Psoas muscle (tissue), 8 donors: ENCODE measurements around the gene MNAT1. TPM values are rescaled to one million over a fixed set of nuclear protein-coding genes. Genes with fewer than 3 reads are reported as not detected.
A peak's percentile ranks its signal among the peaks of the same experiment; 100 is the strongest.

Experiments
- ATAC-seq, 4 donors: fragments of 200-7000 bp; cut with Tn5 transposase; one replicate each; pipeline ENCODE4 v1.9.1; 2020; ENCODE audit warnings: moderate library complexity in 3 of 4, mild to moderate bottlenecking in 2 of 4
- DNase-seq, 2 donors: peaks; one replicate each; pipeline ENCODE4 v3.0.0-alpha.2; 2020
- H3K27ac ChIP-seq: fragments of 200-600 bp; one replicate; pipeline ENCODE4 v1.8.0; 2022
- H3K27me3 ChIP-seq, 3 donors: fragments of 200-600 bp in 1 of 3; one replicate each; pipeline versions ENCODE4 v1.6.1 to v1.8.0; 2013 to 2022; ENCODE audit warnings: low read length in 2 of 3, mild to moderate bottlenecking in 2 of 3, moderate library complexity in 1 of 3; ENCODE audit not compliant: insufficient read depth in 3 of 3
- H3K36me3 ChIP-seq, 2 donors: fragments of 200-600 bp in 1 of 2; one replicate each; pipeline versions ENCODE4 v1.6.1 to v1.8.0; 2013 to 2022; ENCODE audit warnings: low read depth in 1 of 2, mild to moderate bottlenecking in 1 of 2, moderate library complexity in 1 of 2; ENCODE audit not compliant: insufficient read depth in 1 of 2
- H3K4me1 ChIP-seq: fragments of 200-600 bp; one replicate; pipeline ENCODE4 v1.8.0; 2022
- H3K4me3 ChIP-seq: fragments of 200-600 bp; one replicate; pipeline ENCODE4 v1.8.0; 2022; ENCODE audit warnings: mild to moderate bottlenecking
- H3K9me3 ChIP-seq: fragments of 200-600 bp; one replicate; pipeline ENCODE4 v1.8.0; 2022
- CTCF ChIP-seq: fragments of 200-600 bp; IDR thresholded peaks from one replicate; pipeline ENCODE4 v1.8.0; 2022; ENCODE audit warnings: antibody characterized with exemption
- WGBS, 3 donors: extraction: QIAGEN DNeasy Blood & Tissue Kit; methylation state at CpG; one replicate each; pipeline versions ENCODE4 v1.1.6 to v1.1.7; 2013; 5-methylcytosine and 5-hydroxymethylcytosine counted together
- intact Hi-C, 2 donors: fragments of 100-400 bp; cut with DNase I; formaldehyde crosslinking; loops; one replicate each; pipeline versions ENCODE4 v1.11.0 to v1.14.2; 2022
- polyA plus RNA-seq, 3 donors: library from polyadenylated mRNA; stranded (reverse); fragments of 200-250 nt; gene quantifications; one replicate each; pipeline ENCODE4 v1.2.3, GENCODE V29; 2013
- total RNA-seq, 4 donors: library from RNA; stranded (reverse); fragmentation: NEBNext Ultra II Directional in 2 of 4; extraction: Animal tissue kit (Norgen Biotek cat#: 25700) in 2 of 4; gene quantifications; one replicate each; pipeline versions ENCODE4 v1.2.1 to v1.2.4, GENCODE V29; 2021 to 2023
- donor health status: healthy with polysubstance abuse.
- donor health status: DM: no; HTN: no; CAD: no; lungs with moderate emphysema.
- donor health status: Bipolar disorder and iron deficiency.
- donor health status: healthy.
- donor health status: DM: yes; HTN: yes; CAD: no.
- donor health status: DM: no; HTN: no; CAD: no.
- donor health status: DM: no; HTN: no; CAD: no.
- donor health status: DM: yes; HTN: yes; CAD: no.

MNAT1 gene
- total and polyA plus RNA-seq, 7 donors, result 24.0 to 74.3 (median 59.3) TPM

DNA sequence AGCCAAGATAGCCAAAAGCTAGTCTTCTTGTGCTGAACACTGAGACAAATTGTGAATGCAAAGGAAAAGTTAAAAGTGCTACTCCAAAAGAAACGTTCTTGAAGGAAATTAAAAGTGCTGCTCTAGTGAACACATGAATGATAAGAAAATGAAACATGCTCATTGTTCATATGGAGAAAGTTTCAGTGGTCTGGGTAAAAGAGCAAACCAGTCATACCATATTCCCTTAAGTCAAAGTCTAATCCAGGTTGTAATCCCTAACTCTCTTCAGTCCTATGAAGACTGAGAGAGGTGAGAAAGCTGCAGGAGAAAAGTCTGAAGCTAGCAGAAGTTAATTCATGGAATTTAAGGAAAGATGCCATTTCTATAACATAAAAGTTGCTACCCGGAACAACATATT, 121.5 kb downstream of the MNAT1 start:
- ATAC-seq (no peak), DNase-seq (no peak)
- Histone ChIP-seq H3K36me3 (peaks cover 0 to 13% of the 10 kb centered on the region in 2 donors), H3K4me1 (no peaks in the 10 kb centered on the region), H3K4me3 (no peak overlapping the region), H3K27ac (no peak overlapping the region), H3K9me3 (peaks cover 6% of the 10 kb centered on the region), H3K27me3 (no peaks in the 10 kb centered on the region)
- 82 to 93% (median 83%) methylated on average over 2 of the region's 2 CpGs for WGBS, 3 donors
- intact Hi-C loops, result no loop called here
- no peak for TF ChIP-seq CTCF

DNA sequence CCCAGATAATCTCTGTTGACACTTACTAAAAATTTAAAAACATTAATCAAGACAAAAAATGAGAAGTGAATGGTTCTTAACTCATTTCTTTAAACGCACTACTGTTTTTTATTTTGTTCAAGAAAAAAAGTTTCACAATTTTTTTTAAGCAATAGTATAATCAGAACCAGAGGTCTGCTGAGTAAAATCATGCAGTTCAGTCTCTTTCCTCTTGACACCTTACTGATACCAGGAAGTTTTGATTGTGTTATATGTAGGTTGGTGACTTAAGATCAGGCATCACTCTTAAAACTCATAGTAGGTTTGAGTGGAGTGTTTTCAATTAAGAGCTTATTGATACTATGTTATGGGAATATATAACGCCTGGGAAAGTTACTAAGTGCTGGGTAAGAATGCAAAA, 125.0 kb downstream of the MNAT1 start:
- H3K4me1 ChIP-seq, result peaks cover 28% of the 10 kb centered on the region
- WGBS, 3 donors, result 86 to 96% (median 92%) methylated on average over 2 of the region's 2 CpGs
- intact Hi-C loops, result no loop called here
- no peak for ATAC-seq
- TF ChIP-seq CTCF, result no peak
- peaks cover 0 to 4% of the 10 kb centered on the region in 2 donors for H3K36me3 ChIP-seq
- H3K4me3 ChIP-seq, result no peak overlapping the region
- DNase-seq, result no peak
- H3K27ac ChIP-seq, result no peak overlapping the region
- H3K27me3 ChIP-seq, result no peaks in the 10 kb centered on the region
- peaks cover 6% of the 10 kb centered on the region for H3K9me3 ChIP-seq

DNA sequence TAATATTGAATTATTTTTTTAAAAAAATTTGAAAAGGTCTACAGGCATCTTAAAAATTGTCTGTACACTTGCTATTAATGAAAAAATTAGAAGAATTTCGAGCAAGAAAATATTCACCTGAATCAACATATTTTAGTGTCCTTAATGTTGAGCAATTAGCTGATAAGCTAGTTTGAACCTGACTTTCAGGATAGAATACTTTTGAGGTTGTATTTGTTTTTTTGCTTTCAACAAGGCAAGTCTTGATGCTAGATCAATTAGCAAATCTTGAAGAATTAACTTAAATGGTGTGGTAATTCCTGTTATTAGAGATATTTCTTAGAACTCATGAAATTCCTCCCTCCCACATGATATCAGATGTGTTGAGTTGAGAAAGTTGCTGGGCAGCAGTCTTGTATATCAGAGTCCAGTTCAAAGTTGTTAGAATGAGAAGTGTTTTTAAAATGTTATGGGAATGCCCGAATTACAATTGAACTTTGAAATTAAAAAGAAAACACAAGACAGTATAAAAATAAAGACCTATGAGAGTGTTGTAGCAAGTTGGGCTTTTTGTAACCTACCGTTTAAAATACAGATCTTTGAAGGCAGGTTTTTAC, 127.1 kb downstream of the MNAT1 start:
- 40 to 51% (median 41%) methylated on average over 3 of the region's 3 CpGs for WGBS, 3 donors
- Histone ChIP-seq H3K4me1 (peaks cover 50% of the 10 kb centered on the region), H3K9me3 (peaks cover 6% of the 10 kb centered on the region), H3K36me3 (no peaks in the 10 kb centered on the region), H3K4me3 (peak overlapping the region; percentile 20), H3K27me3 (no peaks in the 10 kb centered on the region), H3K27ac (peak overlapping the region; percentile 74)
- ATAC-seq (peak in 1 of 4 donors; percentile 37), DNase-seq (no peak)
- intact Hi-C loops, result loop anchor here in 1 of 2 donors (5.0 kb wide), 2 partner anchors 106 to 209 kb away; no protein-coding TSS in a partner anchor
- no peak for TF ChIP-seq CTCF

DNA sequence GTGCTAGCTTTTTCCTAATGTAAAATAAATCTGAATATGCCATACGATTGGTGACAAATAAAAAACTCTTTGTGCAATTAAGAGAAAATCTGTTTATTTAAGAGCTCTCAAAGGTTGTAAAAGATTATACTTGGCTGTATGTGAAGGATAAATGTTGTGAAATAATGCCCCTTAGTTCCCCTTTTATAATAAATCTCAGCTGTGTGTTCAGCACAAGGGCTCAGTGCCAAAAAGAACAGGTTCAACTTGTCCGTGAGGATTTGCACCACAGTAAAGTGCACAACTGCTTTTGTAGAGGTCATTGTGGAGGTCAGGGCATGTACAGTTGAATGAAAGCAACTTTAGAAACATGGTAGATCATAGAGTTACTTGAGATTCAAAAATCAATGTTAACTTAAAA, 127.7 kb downstream of the MNAT1 start:
- no peak for DNase-seq
- WGBS, 3 donors, result 8 to 22% (median 15%) methylated on average over 2 of the region's 2 CpGs
- Histone ChIP-seq H3K4me3 (peak overlapping the region; percentile 20), H3K9me3 (peaks cover 2% of the 10 kb centered on the region), H3K36me3 (no peaks in the 10 kb centered on the region), H3K27ac (peak overlapping the region; percentile 74), H3K4me1 (peaks cover 56% of the 10 kb centered on the region), H3K27me3 (no peaks in the 10 kb centered on the region)
- ATAC-seq, result peak; percentile 88 to 94 (median 90)
- intact Hi-C loops, result loop anchor here in 1 of 2 donors (5.0 kb wide), 2 partner anchors 105 to 210 kb away; no protein-coding TSS in a partner anchor
- no peak for TF ChIP-seq CTCF

GRCh38 chr14:60863249-60863648, 128.7 kb downstream of the MNAT1 start:
- Histone ChIP-seq H3K9me3 (no peaks in the 10 kb centered on the region), H3K4me1 (peaks cover 62% of the 10 kb centered on the region), H3K4me3 (peak overlapping the region; percentile 20), H3K27ac (peak overlapping the region; percentile 74), H3K27me3 (no peaks in the 10 kb centered on the region), H3K36me3 (no peaks in the 10 kb centered on the region)
- WGBS, 3 donors, result 41 to 42% (median 41%) methylated on average over 2 of the region's 2 CpGs
- intact Hi-C loops, result loop anchor here in 1 of 2 donors (5.0 kb wide), 2 partner anchors 104 to 211 kb away; no protein-coding TSS in a partner anchor
- TF ChIP-seq CTCF, result no peak
- ATAC-seq, result no peak
- no peak for DNase-seq
